IPS-18a (cell line): ENCODE data around the gene OR2G2.

ENCODE experiments used
- H3K27ac ChIP-seq: one replicate; pipeline ENCODE4 v1.5.1; 2013; ENCODE audit warnings: low read length
- H3K27me3 ChIP-seq: one replicate; pipeline ENCODE4 v1.6.1; 2013; ENCODE audit warnings: mild to moderate bottlenecking, low read length; ENCODE audit not compliant: control insufficient read depth, insufficient read depth
- H3K36me3 ChIP-seq: one replicate; pipeline ENCODE4 v1.6.1; 2013; ENCODE audit warnings: low read depth, low read length; ENCODE audit not compliant: control insufficient read depth
- H3K4me1 ChIP-seq: one replicate; pipeline ENCODE4 v1.6.1; 2013; ENCODE audit warnings: low read depth, low read length; ENCODE audit not compliant: control insufficient read depth
- H3K4me3 ChIP-seq: one replicate; pipeline ENCODE4 v1.5.1; 2013; ENCODE audit warnings: low read length
- H3K9ac ChIP-seq: one replicate; pipeline ENCODE4 v1.6.1; 2013; ENCODE audit warnings: mild to moderate bottlenecking, low read length, moderate library complexity
- H3K9me3 ChIP-seq: one replicate; pipeline ENCODE4 v1.6.1; 2013; ENCODE audit warnings: low read depth, low read length; ENCODE audit not compliant: control insufficient read depth

OR2G2 gene

GRCh38 chr1:247574236-247574635, 13.9 kb upstream of the OR2G2 start:
- Histone ChIP-seq H3K27ac (no peak overlapping the region), H3K9ac (no peak overlapping the region), H3K9me3 (no peaks in the 10 kb centered on the region), H3K4me1 (no peaks in the 10 kb centered on the region), H3K27me3 (no peaks in the 10 kb centered on the region), H3K36me3 (no peaks in the 10 kb centered on the region), H3K4me3 (no peak overlapping the region)

DNA sequence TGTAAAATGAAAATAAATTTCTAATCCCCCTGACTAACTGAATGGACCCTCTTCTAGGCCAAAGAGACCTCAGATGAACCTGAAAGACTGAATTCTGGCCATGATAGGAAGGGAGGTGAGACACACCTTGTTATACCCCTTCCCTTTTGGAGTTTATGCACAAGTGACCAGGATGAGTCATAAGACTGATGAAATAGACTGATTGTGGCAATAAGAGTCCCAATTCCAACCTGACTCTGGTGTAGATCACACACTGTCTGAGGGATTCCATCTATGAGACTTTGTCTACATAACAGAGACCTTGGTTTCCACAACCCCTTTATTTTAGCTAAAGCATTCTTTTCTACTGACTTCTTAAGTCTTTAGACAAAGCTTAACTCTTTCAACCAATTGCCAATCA, 13.5 kb upstream of the OR2G2 start:
- Histone ChIP-seq H3K27me3 (no peaks in the 10 kb centered on the region), H3K9me3 (no peaks in the 10 kb centered on the region), H3K36me3 (no peaks in the 10 kb centered on the region), H3K4me3 (no peak overlapping the region), H3K9ac (no peak overlapping the region), H3K27ac (no peak overlapping the region), H3K4me1 (no peaks in the 10 kb centered on the region)

DNA sequence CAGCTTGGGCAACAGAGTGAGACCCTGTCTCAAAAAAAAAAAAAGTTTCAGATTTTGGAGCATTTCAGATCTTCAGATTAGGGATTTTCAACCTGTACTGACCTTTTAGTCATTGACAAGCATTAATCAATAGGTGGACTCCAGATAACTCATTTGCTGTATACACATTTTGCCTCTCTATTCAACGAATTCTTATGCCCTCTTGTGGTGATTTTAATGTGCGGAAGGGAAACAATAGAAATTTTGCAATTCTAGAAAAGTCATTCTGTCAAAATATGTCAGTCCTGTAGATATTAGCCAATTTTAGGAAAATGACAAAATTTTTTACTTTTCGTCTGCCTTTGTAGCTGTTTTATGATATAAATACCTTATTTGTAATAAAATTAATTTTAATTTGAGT, 11.6 kb upstream of the OR2G2 start:
- Histone ChIP-seq H3K4me1 (no peaks in the 10 kb centered on the region), H3K36me3 (no peaks in the 10 kb centered on the region), H3K27ac (no peak overlapping the region), H3K4me3 (no peak overlapping the region), H3K9me3 (no peaks in the 10 kb centered on the region), H3K9ac (no peak overlapping the region), H3K27me3 (no peaks in the 10 kb centered on the region)

DNA sequence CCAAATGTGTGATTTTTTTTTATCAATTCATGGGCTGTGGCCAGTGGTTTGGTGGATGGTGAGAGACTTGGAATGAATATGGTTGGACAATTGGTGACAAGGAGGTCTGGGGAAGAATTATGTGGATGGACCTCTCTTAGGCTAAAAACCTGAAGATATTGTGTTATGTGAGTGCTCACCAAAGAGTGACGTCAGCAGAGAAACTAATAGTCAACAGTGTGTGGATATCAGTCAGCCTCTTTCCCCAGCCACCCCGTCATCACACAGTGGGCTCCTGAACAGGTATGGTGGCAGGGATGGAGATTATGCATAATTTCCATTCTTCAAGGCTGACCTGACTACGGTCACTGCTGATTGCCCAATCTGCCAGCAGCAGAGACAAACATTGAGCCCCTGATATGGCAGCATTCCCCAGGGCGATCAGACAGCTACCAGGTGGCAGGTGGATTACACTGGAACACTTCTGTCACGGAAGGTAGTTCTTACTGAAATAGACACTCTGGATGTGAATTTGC, 9.2 kb upstream of the OR2G2 start:
- no peaks in the 10 kb centered on the region for H3K4me1 ChIP-seq
- no peaks in the 10 kb centered on the region for H3K27me3 ChIP-seq
- H3K36me3 ChIP-seq: no peaks in the 10 kb centered on the region

DNA sequence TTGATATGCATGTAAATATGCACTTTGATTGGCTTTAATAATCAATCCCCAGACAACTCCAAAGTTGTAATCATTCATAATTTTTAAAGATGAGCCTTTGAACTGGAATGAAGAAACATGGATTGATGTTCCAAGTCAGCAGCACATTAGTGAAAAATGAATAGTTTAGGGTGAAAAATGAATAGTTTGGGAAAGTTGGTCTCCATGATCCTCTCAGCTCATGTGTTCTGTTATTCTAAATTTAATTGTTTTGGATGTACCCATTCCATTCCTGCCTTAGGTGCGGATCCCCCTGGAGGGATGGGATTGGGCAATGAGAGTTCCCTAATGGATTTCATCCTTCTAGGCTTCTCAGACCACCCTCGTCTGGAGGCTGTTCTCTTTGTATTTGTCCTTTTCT, 17.1 kb downstream of the OR2G2 start, which contains the start of gene OR2G3:
Gene OR2G3 (plus strand): TSS at position 301 of the 400 bp plus-strand sequence. CDS start 0 bp downstream, at position 301.
- no peaks in the 10 kb centered on the region for H3K27me3 ChIP-seq

More for the DNA sequence above, 9.2 kb upstream of the OR2G2 start:
- no peak overlapping the region for H3K27ac ChIP-seq
- H3K9me3 ChIP-seq: no peaks in the 10 kb centered on the region
- no peak overlapping the region for H3K4me3 ChIP-seq
- H3K9ac ChIP-seq: no peak overlapping the region

GRCh38 chr1:247613405-247613804, 25.2 kb downstream of the OR2G2 start:
- H3K4me3 ChIP-seq: no peak overlapping the region
- no peaks in the 10 kb centered on the region for H3K36me3 ChIP-seq
- no peak overlapping the region for H3K27ac ChIP-seq
- no peaks in the 10 kb centered on the region for H3K4me1 ChIP-seq
- no peak overlapping the region for H3K9ac ChIP-seq
- H3K27me3 ChIP-seq: no peaks in the 10 kb centered on the region
- H3K9me3 ChIP-seq: no peaks in the 10 kb centered on the region

More for the DNA sequence above, 17.1 kb downstream of the OR2G2 start, which contains the start of gene OR2G3:
- H3K4me1 ChIP-seq: no peaks in the 10 kb centered on the region
- H3K9me3 ChIP-seq: no peaks in the 10 kb centered on the region
- no peaks in the 10 kb centered on the region for H3K36me3 ChIP-seq
- no peak within 1 kb of the TSS for H3K27ac ChIP-seq
- H3K4me3 ChIP-seq: no peak within 1 kb of the TSS
- no peak within 1 kb of the TSS for H3K9ac ChIP-seq

DNA sequence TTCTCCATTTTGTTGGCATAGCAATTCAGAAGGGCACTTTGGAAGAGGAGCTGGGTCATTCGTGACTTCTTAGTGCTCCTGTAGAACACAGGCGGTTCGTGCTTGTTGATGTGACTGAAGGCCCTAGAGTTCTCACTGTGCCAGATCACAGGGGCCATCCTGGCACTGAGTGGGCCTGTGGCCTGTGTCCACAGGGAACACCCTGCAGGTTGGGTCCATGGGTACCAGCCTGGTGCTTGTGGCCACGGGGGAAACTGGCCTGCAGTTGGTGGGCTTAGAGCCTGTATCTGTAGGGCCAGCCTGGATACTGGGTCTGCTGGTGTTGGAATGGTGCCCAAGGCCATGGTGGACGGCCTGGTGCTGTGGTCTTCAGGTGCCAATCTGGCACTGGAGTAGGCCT, 26.5 kb downstream of the OR2G2 start:
- Histone ChIP-seq H3K4me3 (no peak overlapping the region), H3K36me3 (no peaks in the 10 kb centered on the region), H3K9ac (no peak overlapping the region), H3K9me3 (no peaks in the 10 kb centered on the region), H3K4me1 (no peaks in the 10 kb centered on the region), H3K27ac (no peak overlapping the region), H3K27me3 (no peaks in the 10 kb centered on the region)

DNA sequence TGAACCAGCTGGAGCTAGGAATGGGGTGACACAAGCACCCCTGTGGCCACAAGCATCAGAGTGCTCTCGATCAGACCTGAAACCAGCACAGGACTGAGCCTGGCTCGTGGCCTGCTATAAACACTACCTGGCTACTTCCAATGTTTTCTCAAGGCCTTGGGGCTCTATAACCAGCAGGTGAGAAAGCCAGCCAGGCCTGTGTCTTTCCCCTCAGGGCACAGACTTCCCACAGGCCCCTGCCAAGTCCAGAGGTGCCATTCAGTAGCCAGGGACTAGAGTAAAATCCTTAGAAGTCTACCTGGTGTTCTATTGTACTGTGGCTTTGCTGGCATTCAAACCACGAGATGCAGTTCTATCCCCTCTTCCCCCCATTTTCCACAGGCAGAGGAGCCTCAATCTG, 39.8 kb downstream of the OR2G2 start:
- Histone ChIP-seq H3K27me3 (no peaks in the 10 kb centered on the region), H3K9me3 (no peaks in the 10 kb centered on the region), H3K27ac (no peak overlapping the region), H3K4me1 (no peaks in the 10 kb centered on the region), H3K4me3 (no peak overlapping the region), H3K36me3 (no peaks in the 10 kb centered on the region), H3K9ac (no peak overlapping the region)

- Histone ChIP-seq H3K4me1 (no peaks in the 10 kb centered on the region), H3K9ac (no peak overlapping the region), H3K36me3 (no peaks in the 10 kb centered on the region), H3K9me3 (no peaks in the 10 kb centered on the region), H3K27me3 (no peaks in the 10 kb centered on the region), H3K4me3 (no peak overlapping the region), H3K27ac (no peak overlapping the region)
These were observed 49.9 kb downstream of the OR2G2 start for GRCh38 chr1:247638011-247638410.

- no peaks in the 10 kb centered on the region for H3K27me3 ChIP-seq
- H3K4me1 ChIP-seq: no peaks in the 10 kb centered on the region
- H3K4me3 ChIP-seq: no peak overlapping the region
- no peaks in the 10 kb centered on the region for H3K9me3 ChIP-seq
- no peaks in the 10 kb centered on the region for H3K36me3 ChIP-seq
- no peak overlapping the region for H3K27ac ChIP-seq
- no peak overlapping the region for H3K9ac ChIP-seq
These were observed 50.6 kb downstream of the OR2G2 start for GRCh38 chr1:247638781-247639180.
